NCI-H2081 treated with DMSO at 0.1 percent for 48 hours (cell line): Measurements from ENCODE around the gene MTSS2.

Source experiments
- DNase-seq: peaks from one replicate; lab custom pipeline; 2025; lab: John Stamatoyannopoulos, UW

MTSS2 gene, protein sequence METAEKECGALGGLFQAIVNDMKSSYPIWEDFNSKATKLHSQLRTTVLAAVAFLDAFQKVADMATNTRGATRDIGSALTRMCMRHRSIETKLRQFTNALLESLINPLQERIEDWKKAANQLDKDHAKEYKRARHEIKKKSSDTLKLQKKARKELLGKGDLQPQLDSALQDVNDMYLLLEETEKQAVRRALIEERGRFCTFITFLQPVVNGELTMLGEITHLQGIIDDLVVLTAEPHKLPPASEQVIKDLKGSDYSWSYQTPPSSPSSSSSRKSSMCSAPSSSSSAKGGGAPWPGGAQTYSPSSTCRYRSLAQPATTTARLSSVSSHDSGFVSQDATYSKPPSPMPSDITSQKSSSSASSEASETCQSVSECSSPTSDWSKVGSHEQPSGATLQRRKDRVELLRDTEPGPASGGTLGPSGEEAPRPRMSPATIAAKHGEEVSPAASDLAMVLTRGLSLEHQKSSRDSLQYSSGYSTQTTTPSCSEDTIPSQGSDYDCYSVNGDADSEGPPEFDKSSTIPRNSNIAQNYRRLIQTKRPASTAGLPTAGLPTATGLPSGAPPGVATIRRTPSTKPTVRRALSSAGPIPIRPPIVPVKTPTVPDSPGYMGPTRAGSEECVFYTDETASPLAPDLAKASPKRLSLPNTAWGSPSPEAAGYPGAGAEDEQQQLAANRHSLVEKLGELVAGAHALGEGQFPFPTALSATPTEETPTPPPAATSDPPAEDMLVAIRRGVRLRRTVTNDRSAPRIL

DNA sequence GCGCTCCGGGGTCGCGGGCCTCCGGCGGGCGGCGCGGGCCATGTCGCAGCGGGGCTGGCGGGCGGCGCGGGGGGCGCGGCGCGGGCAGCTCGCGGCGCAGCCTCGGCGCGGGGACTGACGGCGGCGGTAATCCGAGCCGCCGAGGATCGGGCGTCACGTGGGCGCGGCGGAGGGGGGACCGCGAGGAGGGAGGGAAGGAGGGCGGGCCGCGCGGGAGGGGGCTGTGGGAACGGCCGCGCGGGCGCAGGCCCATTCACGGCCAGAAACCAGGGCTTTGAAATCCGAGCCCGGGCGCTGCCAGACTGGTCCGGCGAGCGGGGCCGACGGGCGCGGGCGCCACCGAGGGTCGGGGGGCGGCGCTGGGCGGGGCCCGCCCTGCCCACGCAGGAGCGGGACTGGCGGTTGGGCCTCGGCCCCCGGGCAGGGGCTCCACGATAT, at the start of gene MTSS2:
Gene MTSS2 (minus strand): TSS at position 116 of the 438 bp plus-strand sequence. CDS start 262 bp downstream, outside the sequence.
- DNase-seq = no peak

DNA sequence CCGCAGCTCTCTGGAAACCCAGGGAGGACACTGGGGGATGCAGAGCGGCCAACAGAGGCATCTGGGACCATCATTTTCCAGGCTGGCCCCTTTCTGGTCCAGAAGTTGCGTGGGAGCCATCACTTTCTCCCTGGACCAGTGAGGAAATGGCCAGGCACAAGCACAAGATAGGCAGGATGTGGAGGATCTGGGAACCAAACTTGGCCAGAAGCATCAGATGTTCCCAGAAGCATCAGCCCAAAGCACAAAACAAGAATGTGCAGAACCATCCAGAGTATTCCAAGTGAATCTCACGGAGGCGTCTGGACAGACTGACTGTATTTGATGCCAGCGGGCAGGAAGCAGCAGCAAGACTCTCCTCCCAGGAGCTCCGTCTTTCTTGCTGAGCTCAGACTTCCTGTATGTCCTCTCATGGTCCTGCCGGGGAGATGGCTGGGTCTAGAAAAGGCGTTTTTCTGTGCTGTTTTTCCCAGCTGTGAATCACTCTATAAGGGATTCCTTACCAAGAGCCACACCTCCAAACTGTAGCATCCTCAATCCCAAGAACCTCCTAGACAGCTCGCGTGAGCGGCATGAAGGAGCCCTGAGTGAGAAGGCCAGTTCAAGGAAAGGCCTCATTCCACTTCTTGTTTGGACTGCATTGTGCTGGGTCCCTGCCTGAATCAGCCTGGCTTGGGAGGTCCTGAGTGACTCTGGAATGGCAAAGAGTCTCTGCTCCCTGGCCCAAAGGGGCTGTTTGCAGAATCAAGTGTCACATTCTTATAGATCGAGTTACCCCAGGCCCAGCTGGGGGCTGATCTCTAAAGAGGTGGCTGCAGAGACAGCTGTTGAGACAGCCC, 49.5 kb upstream of the MTSS2 start:
- DNase-seq = no peak

DNA sequence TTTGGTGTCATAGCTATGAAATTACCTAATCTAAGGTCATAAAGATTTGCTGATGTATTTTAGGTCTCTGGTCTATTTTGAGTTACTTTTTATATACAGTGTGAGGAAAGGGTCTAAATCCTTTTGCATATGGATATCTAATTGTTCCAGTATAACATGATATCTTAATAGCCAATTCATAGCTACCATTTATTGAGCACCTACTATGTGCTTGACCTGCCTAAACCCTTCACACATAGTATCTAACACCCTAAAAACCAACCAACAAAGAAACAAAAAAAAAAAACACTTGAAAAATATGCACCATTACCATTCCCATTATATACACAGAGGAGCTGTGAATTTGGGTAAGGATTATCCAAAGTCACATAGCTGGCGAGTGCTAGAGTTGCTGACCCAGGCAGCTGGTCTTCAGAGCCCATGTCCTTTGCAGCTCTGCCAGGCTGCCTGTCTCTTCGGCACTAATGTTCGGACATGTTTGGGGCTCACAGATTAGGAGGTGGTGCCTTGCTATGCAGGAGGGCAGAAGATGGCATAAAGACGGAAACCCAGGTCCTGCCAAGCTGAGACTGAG, 48.8 kb upstream of the MTSS2 start:
- no peak for DNase-seq

DNA sequence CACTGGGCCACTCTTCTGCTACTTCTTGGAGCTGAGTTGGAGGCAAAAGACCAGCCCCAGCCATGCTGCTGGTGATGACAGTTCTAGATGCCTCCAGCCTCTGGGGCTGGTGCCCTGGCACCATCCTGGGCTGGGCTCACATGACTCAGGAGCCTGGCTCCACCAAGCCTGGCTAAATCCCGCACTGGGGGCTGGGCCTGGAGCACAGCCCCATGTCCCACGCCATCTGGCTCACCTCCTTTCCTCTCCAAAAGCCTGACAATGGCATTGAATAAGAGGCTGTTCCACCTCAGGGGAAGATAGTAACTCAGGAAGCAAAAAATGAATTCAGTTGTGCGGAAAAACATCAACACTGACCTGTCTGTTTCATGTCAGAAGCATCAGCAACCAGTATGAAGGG, 45.1 kb upstream of the MTSS2 start:
- DNase-seq = no peak

DNA sequence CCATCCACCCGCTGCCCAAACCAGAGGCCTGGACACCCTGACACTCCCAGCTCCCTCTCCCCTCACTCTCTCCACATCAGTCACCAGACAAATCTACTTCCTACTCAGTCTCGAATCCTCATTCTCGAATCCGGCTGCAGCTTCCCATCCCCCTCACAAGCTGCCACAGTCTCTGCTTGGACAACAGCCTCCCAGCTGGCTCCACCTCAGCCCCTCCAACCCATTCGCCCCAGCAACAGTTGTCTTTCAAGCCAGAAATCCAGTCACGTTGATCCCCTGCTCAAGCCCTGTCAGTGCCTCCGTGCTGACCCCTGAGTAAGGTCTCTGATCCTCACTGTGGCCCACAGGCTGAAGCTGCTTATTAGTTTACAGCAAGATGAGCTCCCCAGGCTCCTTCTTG, 44.2 kb upstream of the MTSS2 start:
- DNase-seq = no peak

DNA sequence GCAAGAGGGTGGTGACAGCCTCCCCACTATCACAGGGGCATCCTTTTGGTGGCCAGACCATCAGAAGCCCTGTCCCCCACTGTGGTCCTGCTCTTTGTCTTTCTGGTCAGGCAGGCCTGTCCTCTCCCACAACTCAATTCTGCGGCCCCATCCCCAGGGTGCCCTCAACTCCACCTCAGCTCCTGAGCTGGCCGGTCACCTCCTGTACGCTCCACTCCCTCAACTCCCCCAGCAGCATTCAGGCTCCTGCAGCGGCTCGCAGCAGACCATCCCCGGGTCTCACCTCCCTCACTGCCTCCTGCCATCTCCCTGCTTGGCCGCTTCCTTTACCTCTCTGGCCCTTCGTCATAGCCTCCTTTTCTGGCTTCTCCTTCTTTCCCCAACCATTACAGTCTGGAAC, 43.4 kb upstream of the MTSS2 start:
- no peak for DNase-seq

DNA sequence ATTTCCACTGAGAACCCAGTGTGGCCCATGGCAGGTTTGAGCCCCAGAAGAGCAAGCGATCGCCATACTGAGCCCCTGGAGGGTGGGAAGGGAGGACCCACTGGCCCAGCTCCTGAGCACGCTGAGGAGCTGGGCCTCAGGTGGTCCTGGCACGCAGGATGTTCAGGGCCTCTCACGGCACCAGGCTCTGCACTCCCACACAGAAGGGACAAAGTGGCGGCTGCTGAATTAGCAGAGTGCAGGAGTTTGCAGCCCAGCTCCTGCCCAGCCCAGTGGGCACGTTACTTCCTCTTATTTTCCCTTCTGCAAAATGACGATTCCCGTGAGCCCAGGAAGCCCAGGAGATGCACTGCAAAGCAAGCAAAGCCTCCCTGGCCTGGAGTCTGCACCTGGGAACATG, 42.3 kb upstream of the MTSS2 start:
- DNase-seq = no peak

DNA sequence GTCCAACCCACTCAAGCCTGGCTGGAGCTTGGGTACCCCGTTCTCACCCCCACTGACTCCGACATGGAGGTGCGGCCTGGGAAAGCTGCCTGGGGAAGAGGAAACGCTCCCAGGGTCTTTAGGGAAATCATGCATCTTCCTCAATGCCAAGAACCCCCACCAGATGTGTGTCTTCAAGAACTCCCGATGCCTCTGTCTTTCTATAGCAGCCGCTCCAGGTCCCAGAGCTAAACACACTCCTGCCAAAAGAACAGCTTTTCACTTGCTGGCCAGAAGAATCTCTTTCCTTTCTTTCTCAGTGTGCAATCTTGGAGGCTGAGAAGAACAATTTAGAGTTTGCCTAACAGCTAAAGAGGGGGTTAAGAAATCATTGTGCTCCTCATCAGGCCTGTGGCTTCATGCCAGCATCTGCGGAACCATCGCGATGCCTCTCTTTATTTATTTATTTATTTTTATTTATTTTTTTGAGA, 41.1 kb upstream of the MTSS2 start:
- DNase-seq = no peak

DNA sequence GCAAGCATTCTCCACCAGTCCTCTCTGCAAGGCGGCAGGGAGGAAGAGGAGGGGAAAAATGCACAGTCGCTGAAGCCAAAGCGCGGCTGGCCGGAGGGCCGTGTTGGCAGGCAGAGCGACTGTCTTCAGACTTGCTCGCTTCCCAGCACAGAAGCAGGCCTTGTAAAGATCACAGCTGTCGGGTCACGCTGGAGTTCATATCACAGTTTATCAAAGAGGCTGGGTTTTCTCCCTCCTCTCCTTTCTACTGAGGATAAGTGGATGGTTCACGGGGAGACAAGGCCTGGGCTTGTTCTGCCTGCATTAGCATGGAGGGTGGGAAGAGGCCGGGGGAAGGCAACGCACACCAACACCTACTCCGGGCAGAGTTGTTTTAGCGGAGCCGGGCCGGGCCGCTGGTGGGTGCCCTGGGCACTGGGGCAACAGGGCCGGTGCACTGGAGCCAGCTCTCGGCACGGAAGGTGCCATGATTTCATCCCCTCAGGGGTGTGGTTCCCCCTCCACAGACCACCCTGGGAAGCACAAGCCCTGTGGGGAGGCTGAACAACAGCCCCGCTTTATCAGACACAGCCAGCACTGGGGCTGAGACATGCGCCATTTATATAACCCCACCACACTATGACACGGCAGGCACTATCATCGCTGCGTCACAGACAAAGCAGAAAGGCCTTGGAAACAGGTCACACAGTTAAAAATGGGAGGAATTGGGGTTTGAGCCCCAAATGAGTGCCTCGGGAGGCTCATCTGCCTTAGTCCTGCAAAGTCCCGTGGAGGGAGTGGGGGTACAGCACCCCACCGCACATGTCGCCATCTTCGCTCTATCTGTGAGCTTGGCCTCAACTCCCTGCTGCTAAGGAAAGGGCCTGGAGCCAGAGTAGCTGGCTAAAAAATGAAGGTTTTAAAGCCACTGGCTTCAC, 40.3 kb upstream of the MTSS2 start:
- no peak for DNase-seq

DNA sequence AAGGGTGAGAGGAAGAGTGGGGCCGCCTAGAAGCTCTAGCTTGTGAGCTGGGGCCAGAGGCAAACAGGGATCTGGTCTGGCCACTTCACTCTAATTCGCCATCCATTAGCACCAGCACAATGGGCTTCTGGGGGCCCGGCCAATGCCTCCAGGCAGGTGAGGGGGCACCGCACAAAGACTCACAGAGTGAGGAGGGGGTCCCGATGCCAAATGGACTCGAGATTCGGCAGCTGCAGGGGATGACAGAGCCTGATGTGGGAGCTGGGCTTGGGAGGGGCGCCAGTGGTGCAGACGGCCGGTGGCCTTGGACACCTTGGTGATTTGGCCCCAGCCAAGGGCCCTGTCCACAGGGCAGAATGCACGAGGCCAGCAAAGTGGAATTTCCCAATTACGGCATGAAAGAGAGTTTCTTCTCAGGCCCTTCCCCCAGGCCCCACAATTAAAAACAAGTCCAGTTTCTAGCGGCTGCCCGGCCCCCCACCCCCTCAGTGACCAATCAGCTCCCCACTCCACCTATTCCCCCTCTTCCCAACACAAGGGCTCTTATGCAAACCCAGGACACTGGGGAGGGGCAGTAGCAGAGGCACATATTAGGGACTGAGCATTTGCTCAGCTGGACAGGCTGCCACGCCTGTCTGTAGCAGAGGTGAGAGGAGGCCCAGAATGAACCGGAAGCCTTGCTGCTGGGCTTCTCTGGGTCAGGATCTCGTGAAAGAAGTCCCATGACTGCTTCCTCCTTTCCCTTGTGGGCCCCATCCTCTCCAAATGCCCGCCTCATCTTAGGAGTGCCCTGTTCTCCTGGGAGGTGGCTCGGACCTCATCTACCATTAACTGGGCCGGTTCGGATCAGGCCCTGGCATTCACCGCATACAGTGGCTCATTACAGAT, 39.4 kb upstream of the MTSS2 start:
- no peak for DNase-seq

DNA sequence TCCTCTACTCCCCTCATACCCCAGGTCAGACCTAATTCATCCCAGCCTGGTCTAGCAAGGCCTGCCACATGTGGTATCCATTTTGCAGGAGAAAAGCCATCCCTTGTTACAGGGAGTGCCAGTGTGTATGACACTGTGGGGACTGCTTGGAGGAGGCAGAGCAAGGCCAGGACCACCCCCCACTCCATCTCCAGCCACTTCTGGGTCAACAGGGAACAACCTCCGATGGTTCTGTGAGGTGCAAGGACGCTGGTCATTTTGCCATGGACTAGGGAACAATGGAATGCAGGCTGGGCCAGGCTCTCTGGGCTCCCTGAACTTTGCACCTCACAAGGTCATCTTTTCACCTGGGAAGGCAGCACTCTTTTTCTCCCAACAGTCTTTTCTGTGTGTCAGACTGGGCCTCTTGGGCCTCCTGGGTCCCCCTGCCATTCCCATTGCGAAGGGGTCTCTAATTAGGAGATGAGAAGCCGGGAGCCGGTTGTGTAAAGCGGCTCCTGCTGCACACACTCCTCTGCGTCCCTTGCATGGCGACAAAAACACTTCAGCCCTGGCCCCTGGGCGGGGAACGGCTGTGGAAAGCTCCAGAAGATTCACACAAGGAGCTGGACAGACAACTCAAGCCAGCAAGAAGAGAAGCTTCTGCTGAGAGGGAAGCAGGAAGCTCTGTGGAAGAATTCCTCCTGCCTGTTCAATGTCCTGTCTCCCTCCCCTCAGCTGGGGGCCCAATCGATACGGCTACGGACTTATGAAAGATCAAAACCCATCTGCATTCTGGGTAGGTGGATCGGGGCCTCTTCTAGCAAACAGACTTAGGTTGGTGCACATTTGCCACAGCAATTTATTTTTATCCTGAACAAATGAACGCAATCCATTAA, 38.5 kb upstream of the MTSS2 start:
- DNase-seq = no peak

DNA sequence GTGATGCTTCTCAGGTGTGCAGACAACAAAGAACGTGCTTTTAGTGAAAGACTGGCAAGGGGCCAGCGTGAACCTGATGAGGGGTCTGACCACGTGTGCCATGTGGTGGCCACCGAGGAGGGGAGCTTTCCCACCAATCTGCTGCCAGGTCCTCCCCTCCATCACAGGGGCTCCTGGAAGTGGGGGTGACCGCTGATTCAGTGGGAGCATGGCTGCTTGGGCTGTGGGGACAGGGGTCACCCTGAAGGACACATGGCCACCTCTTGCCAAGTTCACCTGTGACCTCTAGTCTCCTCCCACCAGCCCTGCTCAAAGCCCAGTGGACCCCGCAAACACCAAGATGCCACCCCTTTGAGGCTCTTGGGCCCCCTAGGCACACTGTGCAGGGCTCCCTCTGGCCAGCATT, 37.9 kb upstream of the MTSS2 start:
- no peak for DNase-seq

DNA sequence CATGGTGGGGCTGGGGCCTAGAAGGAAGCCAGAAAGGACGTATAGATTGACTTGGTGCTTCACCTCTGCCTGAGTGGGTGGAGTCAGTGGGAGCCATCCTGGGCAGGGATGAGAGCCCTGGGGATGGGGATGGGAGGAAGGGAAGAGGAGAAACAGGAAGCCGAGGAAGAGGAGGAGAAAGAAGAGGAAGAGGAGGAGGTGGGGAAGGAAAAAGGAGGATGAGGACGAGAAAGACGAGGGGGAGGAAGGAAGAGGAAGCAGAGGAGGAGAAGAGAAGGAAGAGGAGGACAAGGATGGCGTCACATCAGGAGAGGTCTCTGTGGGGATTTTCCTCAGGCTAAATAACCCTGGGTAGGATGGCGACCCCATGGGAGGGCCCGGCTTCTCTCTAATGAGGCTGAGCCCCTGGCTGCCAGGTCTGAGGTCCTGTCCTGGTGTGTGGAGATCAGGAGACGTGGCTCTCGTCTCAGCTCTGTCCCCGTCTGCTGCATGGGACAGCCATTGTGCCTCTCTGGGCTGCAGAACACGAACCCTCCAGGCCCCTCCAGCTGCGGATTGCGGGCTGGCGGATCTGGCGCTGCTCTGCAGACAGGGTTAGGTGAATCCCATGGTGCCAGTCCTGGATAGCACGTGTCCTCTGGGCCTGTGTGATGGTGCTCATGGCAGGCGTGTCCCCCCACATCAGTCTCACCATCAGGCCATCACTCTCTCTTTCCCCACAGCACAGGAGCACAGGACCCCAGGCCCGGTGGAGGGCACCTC, 35.5 kb upstream of the MTSS2 start:
- no peak for DNase-seq

DNA sequence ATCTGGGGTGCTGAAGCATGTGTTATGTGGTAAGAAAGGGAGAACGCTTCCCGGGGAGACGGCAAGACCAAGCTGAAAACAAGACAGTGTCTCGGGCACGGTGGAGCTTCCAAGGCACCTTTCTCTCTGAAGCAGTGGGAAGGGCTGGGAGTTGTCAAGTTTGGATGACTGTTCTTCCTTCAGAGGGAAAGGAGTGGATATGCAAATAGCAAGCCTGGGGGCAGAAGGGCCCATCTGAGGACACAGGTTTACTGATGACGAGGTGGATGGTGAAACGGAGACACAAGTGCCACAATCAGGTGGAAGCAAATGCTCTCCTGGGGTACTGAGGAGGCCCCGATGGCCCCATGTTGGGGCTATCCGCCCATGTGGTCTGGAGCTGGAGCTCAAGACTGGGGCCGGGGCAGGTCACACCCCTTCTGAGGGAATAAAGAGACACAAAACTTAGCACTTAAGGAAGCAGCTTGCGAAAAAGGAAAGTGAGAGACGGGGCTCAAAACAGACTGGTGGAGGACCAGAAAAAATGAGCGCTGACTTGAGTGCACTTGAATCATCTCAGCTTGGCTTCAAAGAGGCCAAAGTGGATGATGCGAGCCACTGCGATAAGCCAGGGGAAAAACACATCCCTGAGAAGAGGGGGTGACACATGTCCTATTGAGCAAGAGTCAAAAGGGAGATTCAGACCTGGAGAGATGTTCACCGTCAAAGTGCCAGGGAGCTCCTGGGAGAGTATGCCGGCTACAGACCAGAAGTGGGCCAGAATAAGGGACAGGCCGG, 34.8 kb upstream of the MTSS2 start:
- no peak for DNase-seq

DNA sequence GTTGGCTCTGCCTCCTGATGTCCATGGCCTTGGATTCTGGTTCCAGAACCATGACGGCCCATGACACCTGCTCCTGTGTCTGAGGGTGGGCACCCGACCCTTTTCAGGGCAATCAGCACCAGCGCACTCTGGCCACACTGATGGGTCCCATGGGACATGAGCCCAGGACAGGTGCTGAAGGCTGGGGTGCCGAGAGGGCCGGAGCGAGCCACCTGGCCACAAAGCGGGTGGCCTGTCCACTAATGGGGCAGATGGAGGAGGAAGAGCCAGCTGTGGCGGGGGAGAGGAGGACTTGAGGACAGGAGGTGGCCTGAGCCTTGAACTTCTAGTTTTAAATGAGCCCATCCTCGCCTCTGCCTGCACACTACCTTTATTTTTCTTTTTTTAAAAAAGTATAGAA, 31.2 kb upstream of the MTSS2 start:
- no peak for DNase-seq

DNA sequence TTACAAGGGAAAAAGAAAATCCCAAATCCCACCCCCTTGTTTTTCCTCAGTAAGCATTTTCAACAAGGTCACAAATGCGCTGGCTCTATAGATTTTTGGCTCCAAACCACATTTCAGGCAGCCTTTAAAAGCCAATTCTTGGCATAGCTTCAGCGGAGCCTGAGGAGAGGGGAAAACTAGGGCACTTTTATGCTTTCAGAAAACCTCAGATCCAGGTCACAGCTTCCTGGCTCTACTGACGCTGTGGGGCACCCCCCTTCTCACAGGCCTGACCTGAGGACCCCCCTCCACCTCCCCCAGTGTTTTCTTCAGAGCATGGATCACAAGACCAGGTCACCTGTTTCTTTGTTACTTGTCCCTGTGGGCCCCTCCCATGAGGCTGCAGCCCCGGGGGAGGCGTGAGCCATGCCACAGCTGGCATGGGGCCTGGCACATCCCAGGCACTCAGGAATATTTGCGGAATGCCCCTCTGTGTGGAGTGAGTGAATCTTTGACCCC, 30.1 kb upstream of the MTSS2 start:
- no peak for DNase-seq
